ENCODE results near the gene SNTG2. TPM values are rescaled to one million over a fixed set of nuclear protein-coding genes. Genes with fewer than 3 reads are reported as not detected.

The SNTG2 gene
- total RNA-seq, 2 donors from 2014 or later, result 2.0 to 5.0 TPM

DNA sequence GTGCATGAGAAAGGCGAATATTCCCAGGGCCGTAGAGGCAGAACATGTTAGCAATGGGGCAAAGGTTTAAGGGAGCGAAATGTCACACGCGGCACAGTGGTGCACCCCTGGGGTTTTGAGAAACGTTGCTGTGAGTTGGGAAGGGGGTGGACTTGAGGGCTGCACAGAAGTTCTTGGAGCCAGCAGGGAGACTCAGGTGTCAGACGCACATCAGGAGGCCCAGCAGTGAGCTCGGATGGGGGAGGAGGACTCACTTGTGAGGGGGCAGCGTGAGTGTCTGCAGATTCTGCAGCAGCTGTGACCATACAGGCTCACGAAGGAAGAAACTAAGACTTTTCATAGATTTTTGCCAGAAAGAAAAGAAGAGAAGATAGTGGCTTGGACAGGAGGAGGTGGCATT, 218.2 kb downstream of the SNTG2 start:
- Histone ChIP-seq H3K4me1 (replicated peaks) (no peaks in the 10 kb centered on the region), H3K36me3 (no peaks in the 10 kb centered on the region), H3K27ac (no peak overlapping the region), H3K4me3 (no peak overlapping the region), H3K9me3 (no peaks in the 10 kb centered on the region), H3K27me3 (replicated peaks; ENCODE audit: insufficient read depth) (no peaks in the 10 kb centered on the region)
- intact Hi-C loops (cut with DNase I), result no loop called here
- no peak for TF ChIP-seq POLR2A (IDR thresholded peaks at IDR 0.05)
- TF ChIP-seq POLR2AphosphoS5 (IDR thresholded peaks at IDR 0.05), result no peak
- no peak for TF ChIP-seq CTCF (IDR thresholded peaks at IDR 0.05)
- DNase-seq (ENCODE audit: low spot score), result no peak
- WGBS, result 79% methylated on average over 10 of the region's 10 CpGs

- Histone ChIP-seq H3K27me3 (replicated peaks; ENCODE audit: insufficient read depth) (no peaks in the 10 kb centered on the region), H3K4me1 (replicated peaks) (no peaks in the 10 kb centered on the region), H3K9me3 (no peaks in the 10 kb centered on the region), H3K4me3 (no peak overlapping the region), H3K27ac (no peak overlapping the region), H3K36me3 (no peaks in the 10 kb centered on the region)
- 45% methylated on average over 13 of the region's 13 CpGs for WGBS
- intact Hi-C loops (cut with DNase I), result no loop called here
- DNase-seq (ENCODE audit: low spot score), result no peak
- no peak for TF ChIP-seq POLR2A (IDR thresholded peaks at IDR 0.05)
- no peak for TF ChIP-seq POLR2AphosphoS5 (IDR thresholded peaks at IDR 0.05)
- TF ChIP-seq CTCF (IDR thresholded peaks at IDR 0.05), result no peak
These were observed 218.8 kb downstream of the SNTG2 start for GRCh38 chr2:1169291-1169949.

DNA sequence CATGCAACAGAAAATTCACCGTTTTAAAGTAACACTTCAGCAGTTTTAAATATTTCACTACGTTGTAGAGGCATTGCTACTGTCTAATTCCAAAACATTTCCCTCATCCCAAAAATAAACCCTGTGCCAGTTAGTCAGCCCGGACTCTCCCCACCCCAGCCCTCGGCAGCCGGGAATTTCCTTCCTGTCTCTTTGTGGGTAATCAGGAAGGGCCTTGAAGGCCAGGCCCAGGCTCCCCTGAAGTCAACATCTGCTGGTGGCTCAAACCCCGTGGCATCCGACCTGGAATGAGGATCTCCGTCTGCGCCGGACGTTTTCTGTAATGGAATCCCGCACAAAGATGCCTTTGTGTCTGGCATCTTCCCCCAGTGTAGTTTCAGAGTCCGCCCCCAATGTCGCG, 219.6 kb downstream of the SNTG2 start:
- no peaks in the 10 kb centered on the region for H3K36me3 ChIP-seq
- no peaks in the 10 kb centered on the region for H3K4me1 ChIP-seq (replicated peaks)
- intact Hi-C loops (cut with DNase I), result no loop called here
- no peak for DNase-seq (ENCODE audit: low spot score)
- WGBS, result 81% methylated on average over 15 of the region's 15 CpGs
- no peak for TF ChIP-seq POLR2A (IDR thresholded peaks at IDR 0.05)
- no peak for TF ChIP-seq CTCF (IDR thresholded peaks at IDR 0.05)
- TF ChIP-seq POLR2AphosphoS5 (IDR thresholded peaks at IDR 0.05), result no peak
- no peaks in the 10 kb centered on the region for H3K27me3 ChIP-seq (replicated peaks; ENCODE audit: insufficient read depth)
- H3K4me3 ChIP-seq, result no peak overlapping the region
- H3K27ac ChIP-seq, result no peak overlapping the region
- H3K9me3 ChIP-seq, result no peaks in the 10 kb centered on the region

DNA sequence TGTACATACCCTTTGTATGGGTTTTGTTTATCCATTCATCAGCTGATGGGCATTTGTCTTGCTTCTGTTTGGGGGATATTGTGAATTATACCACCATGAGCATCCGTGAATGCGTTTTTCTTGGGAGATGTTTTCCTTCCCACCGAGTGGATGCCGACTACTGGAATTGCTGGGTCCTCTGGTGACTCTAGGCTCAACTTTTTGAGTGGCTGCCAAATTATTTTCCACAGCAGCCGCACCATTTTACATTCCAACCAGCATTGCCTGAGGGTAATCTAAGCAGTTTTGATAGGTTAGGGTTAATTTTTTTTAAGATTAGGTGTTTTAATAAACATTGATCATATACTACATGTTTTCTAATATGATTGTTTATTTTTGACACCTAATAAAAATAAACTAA, 220.1 kb downstream of the SNTG2 start:
- no peak overlapping the region for H3K4me3 ChIP-seq
- H3K36me3 ChIP-seq, result no peaks in the 10 kb centered on the region
- H3K27me3 ChIP-seq (replicated peaks; ENCODE audit: insufficient read depth), result no peaks in the 10 kb centered on the region
- DNase-seq (ENCODE audit: low spot score), result no peak
- no peak for TF ChIP-seq CTCF (IDR thresholded peaks at IDR 0.05)
- no peak for TF ChIP-seq POLR2A (IDR thresholded peaks at IDR 0.05)
- no peak for TF ChIP-seq POLR2AphosphoS5 (IDR thresholded peaks at IDR 0.05)
- no peaks in the 10 kb centered on the region for H3K9me3 ChIP-seq
- H3K27ac ChIP-seq, result no peak overlapping the region
- intact Hi-C loops (cut with DNase I), result no loop called here
- WGBS, result 85% methylated on average over 5 of the region's 5 CpGs
- H3K4me1 ChIP-seq (replicated peaks), result no peaks in the 10 kb centered on the region

GRCh38 chr2:1173528-1173927, 222.9 kb downstream of the SNTG2 start:
- 91% methylated on average over 5 of the region's 5 CpGs for WGBS
- TF ChIP-seq CTCF (IDR thresholded peaks at IDR 0.05) (no peak), POLR2A (IDR thresholded peaks at IDR 0.05) (no peak), POLR2AphosphoS5 (IDR thresholded peaks at IDR 0.05) (no peak)

More at GRCh38 chr2:1173528-1173927, 222.9 kb downstream of the SNTG2 start:
- Histone ChIP-seq H3K36me3 (no peaks in the 10 kb centered on the region), H3K27ac (no peak overlapping the region), H3K4me3 (no peak overlapping the region), H3K27me3 (replicated peaks; ENCODE audit: insufficient read depth) (no peaks in the 10 kb centered on the region), H3K9me3 (no peaks in the 10 kb centered on the region), H3K4me1 (replicated peaks) (no peaks in the 10 kb centered on the region)
- intact Hi-C loops (cut with DNase I), result no loop called here
- DNase-seq (ENCODE audit: low spot score), result no peak

All from prostate gland (tissue), 2 donors.